GM20000 (cell line): ENCODE data around the gene OGDH.
"Not testable (repeated sequence)": the region's sequence is repeated elsewhere in the genome, so short reads cannot be mapped to it uniquely, and the experiment has no call there.

ENCODE experiments used
- DNase-seq: peaks from one replicate; pipeline ENCODE4 v3.0.0; 2012; ENCODE audit warnings: low spot score
- CTCF ChIP-seq: IDR thresholded peaks from 2 replicates; pipeline ENCODE4 v1.5.1; 2012; ENCODE audit warnings: mild to moderate bottlenecking, control low read depth; ENCODE audit errors: extremely low read depth, missing control alignments

Gene OGDH

GRCh38 chr7:44695756-44696155 lies 89.3 kb downstream of the OGDH start:
- no peak for DNase-seq
- TF ChIP-seq CTCF = no peak

- no peak for TF ChIP-seq CTCF
- no peak for DNase-seq
Observed at GRCh38 chr7:44696728-44697127, 90.3 kb downstream of the OGDH start.

- DNase-seq = no peak
- TF ChIP-seq CTCF = no peak
Observed at GRCh38 chr7:44697136-44698045, 91.0 kb downstream of the OGDH start.

GRCh38 chr7:44698046-44698580 lies 91.7 kb downstream of the OGDH start:
- TF ChIP-seq CTCF = no peak

GRCh38 chr7:44699598-44699997 lies 93.2 kb downstream of the OGDH start:
- DNase-seq = not testable (repeated sequence)

More at GRCh38 chr7:44698046-44698580, 91.7 kb downstream of the OGDH start:
- no peak for DNase-seq

- TF ChIP-seq CTCF = no peak
- no peak for DNase-seq
Observed at GRCh38 chr7:44700322-44700721, 93.9 kb downstream of the OGDH start.

GRCh38 chr7:44703391-44703790 lies 97.0 kb downstream of the OGDH start:
- not testable (repeated sequence) for DNase-seq

GRCh38 chr7:44703921-44704320 lies 97.5 kb downstream of the OGDH start:
- TF ChIP-seq CTCF = no peak
- DNase-seq = no peak
